ENCODE results near the gene PFDN5. TPM values are rescaled to one million over a fixed set of nuclear protein-coding genes. Genes with fewer than 3 reads are reported as not detected.
"Not testable (repeated sequence)": the region's sequence is repeated elsewhere in the genome, so short reads cannot be mapped to it uniquely, and the experiment has no call there.

The PFDN5 gene
- total RNA-seq, 2 donors from 2014 or later, result 305 to 445 TPM

DNA sequence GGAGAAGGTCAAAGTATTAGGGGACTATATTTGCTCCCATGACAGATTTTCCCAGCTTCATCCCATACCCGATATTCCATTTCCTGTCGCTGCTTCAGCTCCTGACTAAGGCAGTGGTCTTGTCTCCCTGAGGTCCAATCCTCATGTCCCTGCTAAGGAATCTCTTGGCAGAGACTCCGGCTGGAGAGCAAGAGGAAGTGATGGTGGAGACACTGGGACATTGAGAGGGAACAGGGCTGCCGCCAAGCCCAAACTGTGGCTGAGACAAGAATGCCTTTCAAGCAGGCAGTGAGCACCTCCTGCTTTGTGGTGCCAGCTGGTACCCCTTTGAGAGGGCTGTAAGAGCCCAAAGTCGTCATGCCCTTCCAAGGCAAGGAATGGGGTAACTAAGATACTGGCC is 35.3 kb downstream of the PFDN5 start:
- TF ChIP-seq, protein P1, sequence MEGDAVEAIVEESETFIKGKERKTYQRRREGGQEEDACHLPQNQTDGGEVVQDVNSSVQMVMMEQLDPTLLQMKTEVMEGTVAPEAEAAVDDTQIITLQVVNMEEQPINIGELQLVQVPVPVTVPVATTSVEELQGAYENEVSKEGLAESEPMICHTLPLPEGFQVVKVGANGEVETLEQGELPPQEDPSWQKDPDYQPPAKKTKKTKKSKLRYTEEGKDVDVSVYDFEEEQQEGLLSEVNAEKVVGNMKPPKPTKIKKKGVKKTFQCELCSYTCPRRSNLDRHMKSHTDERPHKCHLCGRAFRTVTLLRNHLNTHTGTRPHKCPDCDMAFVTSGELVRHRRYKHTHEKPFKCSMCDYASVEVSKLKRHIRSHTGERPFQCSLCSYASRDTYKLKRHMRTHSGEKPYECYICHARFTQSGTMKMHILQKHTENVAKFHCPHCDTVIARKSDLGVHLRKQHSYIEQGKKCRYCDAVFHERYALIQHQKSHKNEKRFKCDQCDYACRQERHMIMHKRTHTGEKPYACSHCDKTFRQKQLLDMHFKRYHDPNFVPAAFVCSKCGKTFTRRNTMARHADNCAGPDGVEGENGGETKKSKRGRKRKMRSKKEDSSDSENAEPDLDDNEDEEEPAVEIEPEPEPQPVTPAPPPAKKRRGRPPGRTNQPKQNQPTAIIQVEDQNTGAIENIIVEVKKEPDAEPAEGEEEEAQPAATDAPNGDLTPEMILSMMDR (IDR thresholded peaks at IDR 0.05), result no peak
- Histone ChIP-seq H3K36me3 (no peaks in the 10 kb centered on the region), H3K27ac (no peak overlapping the region), H3K4me1 (ENCODE audit: control insufficient read depth in 1 of 2, low read depth in 2 of 2) (peaks cover under 1 to 5% of the 10 kb centered on the region in 2 donors), H3K27me3 (replicated peaks; ENCODE audit: insufficient read depth) (no peaks in the 10 kb centered on the region), H3K9me3 (no peaks in the 10 kb centered on the region), H3K4me3 (no peak overlapping the region)
- DNase-seq (ENCODE audit: low spot score), result no peak
- ATAC-seq (ENCODE audit: insufficient number of reproducible peaks, low FRiP score, low read depth), result no peak

DNA sequence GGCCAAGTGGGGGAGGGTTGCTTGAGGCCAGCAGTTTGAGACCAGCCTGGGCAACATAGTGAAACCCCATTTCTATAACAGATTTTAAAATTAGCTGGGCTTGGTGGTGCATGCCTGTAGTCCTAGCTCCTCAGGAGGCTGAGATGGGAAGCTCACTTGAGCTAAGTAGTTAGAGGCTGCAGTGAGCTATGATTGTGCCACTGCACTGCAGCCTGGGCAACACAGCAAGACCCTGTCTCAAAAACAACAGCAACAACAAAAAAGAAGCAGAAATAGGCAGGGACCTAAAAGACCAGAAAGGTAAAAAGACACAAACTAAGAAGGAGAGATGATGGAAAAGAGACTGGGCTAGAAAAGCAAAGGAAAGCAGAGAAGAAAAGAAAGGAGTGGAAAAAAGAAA is 37.0 kb downstream of the PFDN5 start:
- H3K27ac ChIP-seq; H3K4me3 ChIP-seq; H3K4me1 ChIP-seq (ENCODE audit: control insufficient read depth in 1 of 2, low read depth in 2 of 2); ATAC-seq (ENCODE audit: insufficient number of reproducible peaks, low FRiP score, low read depth); H3K27me3 ChIP-seq (replicated peaks; ENCODE audit: insufficient read depth); H3K9me3 ChIP-seq; DNase-seq (ENCODE audit: low spot score); H3K36me3 ChIP-seq: not testable (repeated sequence)

DNA sequence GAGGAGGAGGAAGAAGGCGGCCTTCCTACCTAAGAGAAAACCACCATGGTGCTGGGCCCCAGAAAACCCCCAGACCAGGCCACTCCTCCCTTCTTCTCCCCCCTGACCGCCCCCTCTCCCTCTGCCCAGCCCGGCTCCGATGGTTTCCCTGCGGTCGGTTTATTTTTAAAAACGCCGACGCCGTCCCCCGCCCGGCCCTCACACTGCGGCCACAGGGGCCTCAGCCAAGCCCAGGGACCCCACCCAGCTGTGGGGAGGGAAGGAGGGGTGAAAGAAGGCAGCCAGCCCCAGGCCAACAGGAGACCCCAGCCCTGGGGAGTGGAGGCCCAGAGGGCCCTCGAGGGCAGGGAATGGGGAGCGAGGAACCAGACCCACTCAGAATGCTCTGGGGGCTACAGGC is 37.4 kb downstream of the PFDN5 start:
- TF ChIP-seq, protein P1 (IDR thresholded peaks at IDR 0.05), result no peak

GRCh38 chr12:53333289-53333688 is 37.9 kb downstream of the PFDN5 start:
- H3K9me3 ChIP-seq, result no peaks in the 10 kb centered on the region
- H3K36me3 ChIP-seq, result no peaks in the 10 kb centered on the region
- H3K4me3 ChIP-seq, result no peak overlapping the region
- H3K27me3 ChIP-seq (replicated peaks; ENCODE audit: insufficient read depth), result no peaks in the 10 kb centered on the region
- ATAC-seq (ENCODE audit: insufficient number of reproducible peaks, low FRiP score, low read depth) (no peak), DNase-seq (ENCODE audit: low spot score) (no peak)
- H3K4me1 ChIP-seq (ENCODE audit: control insufficient read depth in 1 of 2, low read depth in 2 of 2), result no peaks in the 10 kb centered on the region
- no peak overlapping the region for H3K27ac ChIP-seq
- TF ChIP-seq, protein P1 (IDR thresholded peaks at IDR 0.05), result no peak

More for the DNA sequence above, 37.4 kb downstream of the PFDN5 start:
- no peak for ATAC-seq (ENCODE audit: insufficient number of reproducible peaks, low FRiP score, low read depth)
- Histone ChIP-seq H3K36me3 (no peaks in the 10 kb centered on the region), H3K27ac (no peak overlapping the region), H3K27me3 (replicated peaks; ENCODE audit: insufficient read depth) (no peaks in the 10 kb centered on the region), H3K9me3 (no peaks in the 10 kb centered on the region), H3K4me3 (no peak overlapping the region), H3K4me1 (ENCODE audit: control insufficient read depth in 1 of 2, low read depth in 2 of 2) (no peaks in the 10 kb centered on the region)
- DNase-seq (ENCODE audit: low spot score), result no peak

GRCh38 chr12:53333845-53334244 is 38.5 kb downstream of the PFDN5 start:
- Histone ChIP-seq H3K27me3 (replicated peaks; ENCODE audit: insufficient read depth) (no peaks in the 10 kb centered on the region), H3K36me3 (no peaks in the 10 kb centered on the region), H3K27ac (no peak overlapping the region), H3K9me3 (no peaks in the 10 kb centered on the region), H3K4me1 (ENCODE audit: control insufficient read depth in 1 of 2, low read depth in 2 of 2) (no peaks in the 10 kb centered on the region), H3K4me3 (no peak overlapping the region)
- DNase-seq (ENCODE audit: low spot score) (no peak), ATAC-seq (ENCODE audit: insufficient number of reproducible peaks, low FRiP score, low read depth) (no peak)
- TF ChIP-seq, protein P1 (IDR thresholded peaks at IDR 0.05), result no peak

- no peak for ATAC-seq (ENCODE audit: insufficient number of reproducible peaks, low FRiP score, low read depth)
Measured at GRCh38 chr12:53334822-53335221, 39.5 kb downstream of the PFDN5 start.

More at GRCh38 chr12:53334822-53335221, 39.5 kb downstream of the PFDN5 start:
- Histone ChIP-seq H3K27me3 (replicated peaks; ENCODE audit: insufficient read depth) (no peaks in the 10 kb centered on the region), H3K9me3 (no peaks in the 10 kb centered on the region), H3K4me1 (ENCODE audit: control insufficient read depth in 1 of 2, low read depth in 2 of 2) (no peaks in the 10 kb centered on the region), H3K27ac (no peak overlapping the region), H3K36me3 (no peaks in the 10 kb centered on the region), H3K4me3 (no peak overlapping the region)
- TF ChIP-seq, protein P1 (IDR thresholded peaks at IDR 0.05), result no peak
- no peak for DNase-seq (ENCODE audit: low spot score)

Measured in thoracic aorta (tissue), 2 donors.